Measurements from ENCODE around the gene UBE2E1.
"Not testable (repeated sequence)": the region's sequence is repeated elsewhere in the genome, so short reads cannot be mapped to it uniquely, and the experiment has no call there.

The UBE2E1 gene

DNA sequence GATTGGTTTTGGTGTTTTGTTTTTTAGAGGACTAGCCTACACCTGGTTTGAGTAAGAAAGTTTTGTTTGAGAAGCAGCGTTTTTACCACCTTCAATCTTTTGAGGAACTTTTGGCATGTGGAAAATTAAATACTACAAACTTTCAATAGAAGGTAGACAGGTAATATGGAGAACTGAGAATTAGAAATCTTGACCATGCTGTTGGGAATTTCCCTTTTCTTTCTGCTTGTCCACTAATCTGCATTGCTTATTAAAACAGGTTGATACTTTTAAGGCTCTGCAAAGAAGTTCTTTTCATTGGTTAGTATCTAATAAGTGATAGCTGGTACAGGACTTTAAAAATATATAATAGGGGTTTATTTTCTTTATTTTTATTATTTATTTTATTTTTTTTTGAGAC lies 31.9 kb downstream of the UBE2E1 start:
- H3K27me3 Mint-ChIP-seq, result no peaks in the 10 kb centered on the region
- H3K4me1 Mint-ChIP-seq (ENCODE audit: low read depth), result peaks cover 50% of the 10 kb centered on the region
- no peaks in the 10 kb centered on the region for H3K9me3 Mint-ChIP-seq (ENCODE audit: low read depth)
- peaks cover 5% of the 10 kb centered on the region for H3K36me3 Mint-ChIP-seq
- no peak overlapping the region for H3K27ac Mint-ChIP-seq
- H3K4me3 Mint-ChIP-seq, result no peak overlapping the region

DNA sequence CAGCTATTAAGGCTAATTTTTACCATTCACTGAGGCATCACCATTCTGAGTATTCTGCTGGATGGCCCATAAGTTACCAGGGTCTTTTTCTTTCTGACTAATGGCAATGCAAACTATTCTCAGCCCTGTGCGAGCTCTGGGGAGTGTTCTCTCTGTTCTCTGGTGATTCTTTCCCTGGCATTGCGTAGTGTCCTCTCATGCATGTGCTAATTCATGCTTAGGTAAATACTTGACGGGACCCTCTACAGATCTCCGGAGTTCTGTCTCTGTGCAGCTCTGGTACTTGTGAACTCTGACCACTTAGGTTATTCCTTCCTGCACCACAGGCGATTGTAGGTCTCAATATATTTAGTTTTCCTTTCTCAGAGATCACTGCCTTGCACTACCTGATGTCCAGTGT lies 34.8 kb downstream of the UBE2E1 start:
- H3K9me3 Mint-ChIP-seq (ENCODE audit: low read depth), result no peaks in the 10 kb centered on the region
- peak overlapping the region; percentile 19 for H3K27ac Mint-ChIP-seq
- H3K36me3 Mint-ChIP-seq, result peaks cover 5% of the 10 kb centered on the region
- peaks cover 52% of the 10 kb centered on the region for H3K4me1 Mint-ChIP-seq (ENCODE audit: low read depth)
- H3K27me3 Mint-ChIP-seq, result no peaks in the 10 kb centered on the region
- no peak overlapping the region for H3K4me3 Mint-ChIP-seq

DNA sequence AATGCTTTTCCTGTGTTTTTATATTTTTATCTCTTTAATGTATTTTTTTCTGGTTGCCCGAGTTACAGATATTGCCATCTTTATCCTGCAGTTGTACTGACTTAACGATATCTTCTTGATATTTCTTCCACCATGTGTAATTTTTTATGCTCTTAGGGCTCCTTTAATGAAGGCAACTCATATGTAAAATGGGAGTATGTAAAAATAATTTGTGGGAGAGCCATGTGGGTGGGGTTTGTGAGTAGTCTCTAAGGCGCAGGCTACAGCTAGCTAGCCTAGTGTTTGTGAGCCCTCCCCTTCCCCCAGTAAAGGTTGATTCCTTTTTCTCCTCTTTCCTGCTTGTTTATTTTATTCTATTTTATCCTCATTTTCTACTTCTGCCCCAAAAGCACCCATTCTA lies 38.1 kb downstream of the UBE2E1 start:
- Mint-ChIP-seq H3K27ac (no peak overlapping the region), H3K36me3 (peaks cover 7% of the 10 kb centered on the region), H3K4me3 (no peak overlapping the region), H3K27me3 (no peaks in the 10 kb centered on the region), H3K9me3 (ENCODE audit: low read depth) (no peaks in the 10 kb centered on the region), H3K4me1 (ENCODE audit: low read depth) (peaks cover 43% of the 10 kb centered on the region)

DNA sequence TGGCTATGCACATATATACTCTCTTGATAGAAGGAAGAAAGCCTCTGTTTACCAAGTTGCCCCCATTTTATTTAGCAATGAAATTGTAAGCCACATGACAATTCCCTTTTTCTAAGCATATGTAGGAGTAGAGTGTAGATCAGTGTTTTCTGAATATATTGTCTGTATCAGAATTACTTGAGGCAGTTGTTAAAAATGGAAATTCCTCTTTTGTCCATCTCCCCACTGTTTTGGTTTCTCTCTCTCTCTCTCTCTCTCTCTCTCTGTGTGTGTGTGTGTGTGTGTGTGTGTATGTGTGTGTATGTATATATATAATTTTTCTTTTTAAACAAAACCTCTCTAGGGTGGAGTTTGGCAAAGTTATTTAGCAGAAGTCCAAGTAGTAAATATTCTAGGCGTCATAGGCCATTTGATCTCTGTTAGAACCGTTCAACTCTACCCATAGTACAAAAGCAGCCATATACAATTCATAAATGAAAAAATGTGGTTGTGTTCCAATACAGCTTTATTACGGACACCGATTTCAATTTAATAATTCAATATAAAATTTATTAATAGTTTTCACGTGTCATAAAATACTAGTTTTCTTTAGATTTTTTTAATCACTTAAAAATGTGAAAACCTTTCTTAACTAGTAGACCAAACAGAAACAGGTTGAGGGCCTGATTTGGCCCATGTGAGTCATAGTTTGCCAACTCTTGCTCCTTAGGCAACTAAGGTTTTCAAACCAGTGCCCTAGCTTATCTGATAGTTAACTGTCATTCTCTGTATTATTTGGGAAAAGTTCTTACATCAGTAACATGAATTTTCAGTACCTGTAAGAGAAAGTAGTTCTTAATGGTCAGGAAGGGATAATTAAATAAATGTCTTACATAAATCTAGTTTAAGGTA lies 39.8 kb downstream of the UBE2E1 start:
- H3K9me3 Mint-ChIP-seq (ENCODE audit: low read depth), result no peaks in the 10 kb centered on the region
- H3K4me1 Mint-ChIP-seq (ENCODE audit: low read depth), result peaks cover 31% of the 10 kb centered on the region
- H3K36me3 Mint-ChIP-seq, result peaks cover 9% of the 10 kb centered on the region
- no peaks in the 10 kb centered on the region for H3K27me3 Mint-ChIP-seq
- no peak overlapping the region for H3K27ac Mint-ChIP-seq
- H3K4me3 Mint-ChIP-seq, result no peak overlapping the region

DNA sequence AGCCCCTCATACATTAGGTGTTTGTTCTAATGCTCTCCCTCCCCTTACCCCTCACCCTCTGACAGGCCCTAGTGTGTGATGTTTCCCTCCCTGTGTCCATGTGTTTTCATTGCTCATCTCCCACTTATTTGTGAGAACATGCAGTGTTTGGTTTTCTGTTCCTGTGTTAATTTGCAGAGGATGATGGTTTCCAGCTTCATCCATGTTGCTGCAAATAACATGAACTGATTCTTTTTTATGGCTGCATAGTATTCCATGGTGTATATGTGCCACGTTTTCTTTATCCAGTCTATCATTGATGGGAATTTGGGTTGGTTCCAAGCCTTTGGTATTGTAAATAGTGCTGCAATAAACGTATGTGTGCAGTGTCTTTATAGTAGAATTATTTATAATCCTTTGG lies 43.7 kb downstream of the UBE2E1 start:
- Mint-ChIP-seq H3K36me3 (peaks cover 18% of the 10 kb centered on the region), H3K4me1 (ENCODE audit: low read depth) (peaks cover 15% of the 10 kb centered on the region)
- not testable (repeated sequence) for H3K27me3 Mint-ChIP-seq; H3K27ac Mint-ChIP-seq; H3K9me3 Mint-ChIP-seq (ENCODE audit: low read depth); H3K4me3 Mint-ChIP-seq

DNA sequence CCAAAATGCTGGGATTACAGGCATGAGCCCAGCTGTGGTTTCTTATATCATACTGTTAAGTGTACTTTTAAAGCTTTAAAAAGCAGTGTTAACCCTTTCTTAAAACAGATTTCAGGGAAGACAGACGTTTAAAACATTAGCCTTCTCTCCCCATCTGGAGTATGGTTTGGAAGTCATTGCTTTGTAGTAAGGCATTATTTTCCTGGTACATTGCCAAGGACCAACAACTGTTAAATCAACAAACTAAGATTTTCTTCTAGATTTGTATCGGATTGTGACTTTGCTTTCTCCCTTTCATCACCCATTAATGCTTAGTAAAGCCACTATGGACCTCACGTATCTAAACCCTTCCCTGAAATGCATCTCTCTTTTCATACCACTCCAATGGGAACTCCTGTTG lies 50.5 kb downstream of the UBE2E1 start:
- H3K36me3 Mint-ChIP-seq, result peaks cover 12% of the 10 kb centered on the region
- no peak overlapping the region for H3K4me3 Mint-ChIP-seq
- H3K27ac Mint-ChIP-seq, result no peak overlapping the region
- H3K4me1 Mint-ChIP-seq (ENCODE audit: low read depth), result peaks cover 50% of the 10 kb centered on the region
- no peaks in the 10 kb centered on the region for H3K27me3 Mint-ChIP-seq
- H3K9me3 Mint-ChIP-seq (ENCODE audit: low read depth), result peaks cover 4% of the 10 kb centered on the region

DNA sequence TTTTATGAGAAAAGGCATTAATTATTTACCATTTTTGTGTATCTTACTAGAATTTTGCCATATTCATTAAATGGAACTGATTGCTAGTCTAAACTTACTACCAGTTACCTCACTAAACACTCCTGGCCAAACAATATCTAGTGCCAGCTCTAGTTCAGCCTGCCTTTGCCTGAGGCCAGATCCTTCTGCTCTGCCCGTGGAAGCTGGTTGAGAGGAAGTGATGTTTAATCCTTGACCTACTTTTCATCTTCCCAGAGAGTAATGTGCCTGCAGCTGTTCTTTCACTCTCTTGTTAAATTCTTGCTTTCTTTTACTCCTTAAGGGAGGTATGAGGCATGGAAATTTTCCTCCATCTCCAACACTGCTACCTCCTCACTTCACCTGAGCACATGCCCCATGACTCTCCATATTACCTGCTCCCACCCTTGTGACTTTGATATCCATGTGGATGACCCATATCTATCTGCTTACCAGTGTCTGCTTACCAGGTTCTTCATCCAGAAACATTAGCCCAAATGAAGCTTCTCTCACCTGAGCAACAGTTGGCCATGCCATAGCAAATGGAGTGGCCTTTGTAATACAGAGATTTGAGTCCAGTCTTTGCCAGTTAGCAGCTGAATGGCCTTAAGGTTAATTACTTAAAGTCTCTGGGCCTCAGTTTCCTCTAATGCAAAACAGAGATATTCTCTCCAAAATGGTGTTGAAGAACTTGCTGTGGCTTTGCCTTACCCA lies 53.4 kb downstream of the UBE2E1 start:
- peak overlapping the region; percentile 25 for H3K27ac Mint-ChIP-seq
- H3K27me3 Mint-ChIP-seq, result no peaks in the 10 kb centered on the region
- H3K4me1 Mint-ChIP-seq (ENCODE audit: low read depth), result peaks cover 57% of the 10 kb centered on the region
- H3K9me3 Mint-ChIP-seq (ENCODE audit: low read depth), result no peaks in the 10 kb centered on the region
- peaks cover 4% of the 10 kb centered on the region for H3K36me3 Mint-ChIP-seq
- H3K4me3 Mint-ChIP-seq, result no peak overlapping the region

DNA sequence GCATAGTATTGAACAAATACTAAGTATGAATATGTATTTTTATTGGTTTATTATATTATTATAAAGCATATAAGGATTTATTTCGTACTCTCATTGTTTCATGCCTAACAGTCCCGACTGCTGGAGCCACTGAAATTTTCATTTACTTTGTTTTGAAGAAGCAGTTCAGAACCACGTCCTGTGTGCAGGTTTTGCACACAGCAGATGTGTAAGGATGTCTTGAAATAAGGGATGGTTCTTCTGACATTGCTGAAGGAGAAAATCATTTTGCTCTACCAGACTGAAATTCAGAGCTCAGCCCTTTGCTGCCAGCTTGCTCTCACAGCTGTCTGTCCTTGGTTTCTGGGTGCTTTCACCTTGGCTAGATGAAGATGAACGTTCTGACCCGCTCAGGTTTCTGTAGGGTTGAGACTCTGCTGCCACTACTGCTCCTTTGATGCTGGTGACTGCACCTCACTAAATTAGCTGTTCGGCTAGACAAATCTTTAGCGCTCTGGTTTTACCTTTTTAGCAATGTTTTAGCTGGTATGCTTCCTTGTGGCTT lies 54.2 kb downstream of the UBE2E1 start:
- no peaks in the 10 kb centered on the region for H3K9me3 Mint-ChIP-seq (ENCODE audit: low read depth)
- H3K27me3 Mint-ChIP-seq, result no peaks in the 10 kb centered on the region
- no peak overlapping the region for H3K4me3 Mint-ChIP-seq
- peaks cover 4% of the 10 kb centered on the region for H3K36me3 Mint-ChIP-seq
- H3K4me1 Mint-ChIP-seq (ENCODE audit: low read depth), result peaks cover 58% of the 10 kb centered on the region
- H3K27ac Mint-ChIP-seq, result no peak overlapping the region

DNA sequence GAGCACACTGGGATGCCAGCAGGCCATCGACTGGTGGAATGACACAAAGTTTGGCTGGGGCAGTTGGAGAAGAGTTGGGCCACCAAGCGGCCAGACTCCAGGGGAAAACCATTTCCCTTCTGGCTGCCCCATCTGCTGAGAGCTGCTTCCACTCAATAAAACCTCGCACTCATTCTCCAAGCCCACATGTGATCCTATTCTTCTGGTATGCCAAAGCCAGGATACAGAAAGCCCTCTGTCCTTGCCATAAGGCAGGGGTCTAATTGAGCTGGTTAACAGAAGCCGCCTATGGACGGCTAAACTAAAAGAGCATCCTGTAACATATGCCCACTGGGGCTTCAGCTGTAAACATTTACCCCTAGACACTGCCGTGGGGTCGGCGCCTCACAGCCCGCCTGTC lies 55.9 kb downstream of the UBE2E1 start:
- no peaks in the 10 kb centered on the region for H3K9me3 Mint-ChIP-seq (ENCODE audit: low read depth)
- H3K27me3 Mint-ChIP-seq, result no peaks in the 10 kb centered on the region
- H3K27ac Mint-ChIP-seq, result no peak overlapping the region
- peaks cover 61% of the 10 kb centered on the region for H3K4me1 Mint-ChIP-seq (ENCODE audit: low read depth)
- peaks cover 4% of the 10 kb centered on the region for H3K36me3 Mint-ChIP-seq
- H3K4me3 Mint-ChIP-seq, result no peak overlapping the region

DNA sequence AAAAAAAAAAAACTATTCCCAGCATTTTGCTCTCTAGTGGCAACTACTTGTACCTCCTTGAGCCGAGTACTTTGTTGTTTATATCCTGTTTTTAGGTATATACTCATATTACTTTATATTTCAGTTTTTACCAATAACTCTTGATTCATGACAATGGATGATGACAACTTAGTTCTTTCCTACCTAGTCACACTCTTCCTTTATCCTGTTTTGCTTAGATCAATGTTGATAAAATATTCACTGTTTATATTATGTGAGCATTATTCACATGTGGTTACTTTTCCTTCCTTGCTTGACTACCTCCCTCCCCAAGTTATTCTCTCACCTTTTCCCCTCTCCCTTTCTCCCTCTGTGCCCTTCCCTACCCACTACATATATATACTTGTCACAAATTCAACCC lies 57.3 kb downstream of the UBE2E1 start:
- H3K9me3 Mint-ChIP-seq (ENCODE audit: low read depth), result no peaks in the 10 kb centered on the region
- H3K27me3 Mint-ChIP-seq, result no peaks in the 10 kb centered on the region
- H3K4me1 Mint-ChIP-seq (ENCODE audit: low read depth), result peaks cover 53% of the 10 kb centered on the region
- no peak overlapping the region for H3K4me3 Mint-ChIP-seq
- peaks cover 4% of the 10 kb centered on the region for H3K36me3 Mint-ChIP-seq
- no peak overlapping the region for H3K27ac Mint-ChIP-seq

DNA sequence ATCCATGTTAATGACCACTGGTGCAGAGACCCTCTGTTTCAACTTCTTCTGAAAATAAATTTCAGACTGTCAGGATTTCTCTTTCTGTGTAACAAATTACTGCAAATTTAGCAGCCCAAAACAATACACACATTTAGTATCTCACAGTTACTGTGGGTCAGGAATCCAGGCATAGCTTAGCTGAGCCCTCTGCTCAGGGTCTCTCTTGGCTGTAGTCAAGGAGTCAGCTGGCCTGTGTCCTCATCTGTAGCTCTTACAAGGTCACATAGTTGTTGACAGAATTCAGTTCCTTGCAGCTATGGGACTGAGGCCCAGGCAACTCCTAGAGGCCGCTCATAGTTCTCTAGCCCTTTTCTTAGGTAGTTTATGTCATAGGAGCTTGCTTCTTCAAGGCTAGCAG lies 59.2 kb downstream of the UBE2E1 start:
- H3K4me3 Mint-ChIP-seq, result no peak overlapping the region
- H3K4me1 Mint-ChIP-seq (ENCODE audit: low read depth), result peaks cover 40% of the 10 kb centered on the region
- H3K36me3 Mint-ChIP-seq, result peaks cover 4% of the 10 kb centered on the region
- H3K27me3 Mint-ChIP-seq, result no peaks in the 10 kb centered on the region
- no peaks in the 10 kb centered on the region for H3K9me3 Mint-ChIP-seq (ENCODE audit: low read depth)
- H3K27ac Mint-ChIP-seq, result no peak overlapping the region

DNA sequence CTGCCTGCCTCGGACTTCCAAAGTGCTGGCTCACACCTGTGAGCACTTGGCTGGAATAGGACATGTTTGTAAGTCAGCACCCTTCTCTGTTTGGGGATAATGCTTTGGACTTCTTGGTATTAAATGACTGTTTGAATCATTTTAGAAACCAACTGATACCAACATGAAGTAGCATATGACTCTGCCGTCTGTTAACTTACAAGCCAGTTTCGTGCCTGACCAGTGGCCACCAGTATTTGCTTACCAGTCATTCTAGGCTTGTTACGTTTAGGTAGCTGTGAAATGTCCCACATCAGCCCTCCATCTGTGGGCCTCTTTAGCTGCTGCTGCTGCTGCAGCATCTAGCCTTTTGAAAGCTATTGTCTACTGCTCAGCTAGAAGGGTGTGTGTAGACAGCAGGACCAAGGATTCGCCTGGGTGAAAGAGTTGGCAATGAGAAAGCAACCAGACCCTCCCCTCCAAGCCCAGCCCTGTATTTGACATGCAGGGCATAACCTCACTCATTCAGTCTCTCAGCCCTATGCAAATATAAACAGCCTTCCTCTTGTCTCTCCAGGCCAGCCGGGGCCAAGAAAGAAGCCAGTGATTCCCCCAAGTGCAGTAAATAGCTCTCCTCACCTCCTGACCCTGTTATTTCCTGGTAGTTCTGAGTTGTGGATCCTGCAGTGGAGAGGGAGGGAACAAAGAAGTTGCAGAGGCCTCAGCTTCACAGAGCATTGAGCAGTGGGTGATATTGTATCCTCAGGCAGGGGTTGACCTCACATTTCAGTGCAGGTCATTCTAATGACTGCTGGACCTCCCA lies 60.0 kb downstream of the UBE2E1 start:
- no peak overlapping the region for H3K4me3 Mint-ChIP-seq

DNA sequence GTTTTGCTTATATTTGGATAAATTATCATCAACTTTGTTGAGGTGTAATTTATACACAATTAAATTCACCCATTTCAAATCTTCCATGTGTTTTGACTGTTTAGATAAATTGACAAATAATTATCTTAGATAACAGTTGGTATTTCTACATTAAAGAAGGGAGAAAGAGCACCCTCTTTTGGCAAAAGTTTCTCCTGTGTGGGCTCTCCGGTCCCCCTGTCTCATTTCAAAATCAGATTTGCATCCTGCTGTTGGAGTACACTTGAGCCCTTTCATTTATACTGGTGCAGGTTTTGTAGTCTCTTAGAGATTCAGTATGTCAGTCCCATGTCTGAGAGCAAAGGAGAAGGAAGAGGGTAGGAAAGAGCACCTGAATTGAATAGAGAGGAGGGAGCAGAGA lies 61.6 kb downstream of the UBE2E1 start:
- H3K27me3 Mint-ChIP-seq, result no peaks in the 10 kb centered on the region
- no peak overlapping the region for H3K4me3 Mint-ChIP-seq
- no peaks in the 10 kb centered on the region for H3K9me3 Mint-ChIP-seq (ENCODE audit: low read depth)
- no peak overlapping the region for H3K27ac Mint-ChIP-seq
- peaks cover 29% of the 10 kb centered on the region for H3K4me1 Mint-ChIP-seq (ENCODE audit: low read depth)
- H3K36me3 Mint-ChIP-seq, result no peaks in the 10 kb centered on the region

More for the DNA sequence above, 60.0 kb downstream of the UBE2E1 start:
- Mint-ChIP-seq H3K27me3 (no peaks in the 10 kb centered on the region), H3K27ac (no peak overlapping the region), H3K9me3 (ENCODE audit: low read depth) (no peaks in the 10 kb centered on the region), H3K4me1 (ENCODE audit: low read depth) (peaks cover 37% of the 10 kb centered on the region), H3K36me3 (peaks cover 4% of the 10 kb centered on the region)

DNA sequence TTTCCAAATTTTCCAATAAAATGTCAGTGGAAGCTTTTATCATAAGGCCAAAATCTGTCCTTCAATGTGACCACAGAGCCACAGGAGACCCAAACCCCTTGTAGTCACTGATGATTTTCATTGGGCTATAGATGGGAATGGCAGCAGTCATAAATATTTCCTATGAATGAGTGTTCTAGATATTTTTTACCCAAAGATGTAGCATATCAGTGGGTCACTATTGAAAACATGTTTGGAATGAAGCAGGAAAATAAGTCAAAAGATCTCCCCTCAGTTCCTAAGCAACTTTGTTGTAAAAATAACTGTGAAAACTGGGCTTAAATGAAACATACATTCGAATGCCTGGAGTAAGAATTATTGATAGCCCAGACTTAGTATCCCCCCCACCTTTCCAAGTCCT lies 62.1 kb downstream of the UBE2E1 start:
- Mint-ChIP-seq H3K36me3 (no peaks in the 10 kb centered on the region), H3K4me3 (no peak overlapping the region), H3K9me3 (ENCODE audit: low read depth) (no peaks in the 10 kb centered on the region), H3K27me3 (no peaks in the 10 kb centered on the region), H3K27ac (no peak overlapping the region), H3K4me1 (ENCODE audit: low read depth) (peaks cover 28% of the 10 kb centered on the region)

Data from activated naive CD8-positive, alpha-beta T cell (primary cell).